ENCODE results near the gene GRID1.
"Not testable (repeated sequence)": the region's sequence is repeated elsewhere in the genome, so short reads cannot be mapped to it uniquely, and the experiment has no call there.

Gene GRID1

GRCh38 chr10:86037096-86037495 lies 329.5 kb downstream of the GRID1 start:
- no peak for DNase-seq (ENCODE audit: low read depth in 3 of 3)

- DNase-seq (ENCODE audit: low read depth in 3 of 3): no peak
These were observed 330.1 kb downstream of the GRID1 start for GRCh38 chr10:86036544-86036831.

- DNase-seq (ENCODE audit: low read depth in 3 of 3): no peak
These were observed 330.6 kb downstream of the GRID1 start for GRCh38 chr10:86035791-86036543.

DNA sequence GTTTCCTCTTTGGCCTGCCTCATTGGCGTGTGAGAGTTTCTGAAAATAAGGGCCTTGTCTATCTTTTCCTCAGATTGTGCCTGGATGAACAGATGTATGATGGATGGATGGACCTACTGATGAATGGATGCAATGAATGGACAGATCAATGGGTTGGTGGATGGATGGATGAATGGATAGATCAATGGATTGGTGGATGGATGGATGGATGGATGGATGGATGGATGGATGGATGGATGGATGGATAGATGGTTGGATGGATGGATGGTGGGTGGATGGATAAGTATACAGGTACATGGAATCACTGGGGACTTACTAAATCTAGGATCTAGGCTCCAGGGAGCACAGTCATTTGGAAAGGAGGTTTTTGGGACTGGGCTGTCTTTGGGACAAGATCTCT lies 331.9 kb downstream of the GRID1 start:
- DNase-seq (ENCODE audit: low read depth in 3 of 3): no peak

- DNase-seq (ENCODE audit: low read depth in 3 of 3): no peak
These were observed 333.0 kb downstream of the GRID1 start for GRCh38 chr10:86033581-86033980.

GRCh38 chr10:86032087-86032486 lies 334.5 kb downstream of the GRID1 start:
- not testable (repeated sequence) for DNase-seq (ENCODE audit: low read depth in 3 of 3)

DNA sequence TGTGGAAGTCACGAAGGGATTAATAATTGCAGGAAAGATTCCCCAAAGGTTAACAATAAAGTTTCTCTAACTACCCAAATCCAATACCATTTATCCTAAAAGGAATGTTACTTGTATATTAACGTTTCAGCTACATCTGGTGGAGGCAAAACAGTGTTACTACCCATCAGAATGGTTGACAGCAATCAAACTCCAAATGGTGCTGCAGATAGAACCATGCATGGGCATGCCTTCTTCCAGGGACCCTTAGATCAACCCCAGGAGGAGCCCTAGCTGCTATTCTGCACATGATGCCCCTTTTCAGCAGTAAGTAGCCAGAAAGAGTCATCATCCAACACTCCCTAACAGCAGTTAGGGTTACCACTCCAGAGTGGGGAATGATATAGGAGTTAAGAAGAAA lies 336.3 kb downstream of the GRID1 start:
- DNase-seq (ENCODE audit: low read depth in 3 of 3): no peak

GRCh38 chr10:86027346-86027745 lies 339.2 kb downstream of the GRID1 start:
- no peak for DNase-seq (ENCODE audit: low read depth in 3 of 3)

GRCh38 chr10:86025509-86025908 lies 341.1 kb downstream of the GRID1 start:
- DNase-seq (ENCODE audit: low read depth in 3 of 3): no peak

GRCh38 chr10:86024281-86025041 lies 342.1 kb downstream of the GRID1 start:
- no peak for DNase-seq (ENCODE audit: low read depth in 3 of 3)

DNA sequence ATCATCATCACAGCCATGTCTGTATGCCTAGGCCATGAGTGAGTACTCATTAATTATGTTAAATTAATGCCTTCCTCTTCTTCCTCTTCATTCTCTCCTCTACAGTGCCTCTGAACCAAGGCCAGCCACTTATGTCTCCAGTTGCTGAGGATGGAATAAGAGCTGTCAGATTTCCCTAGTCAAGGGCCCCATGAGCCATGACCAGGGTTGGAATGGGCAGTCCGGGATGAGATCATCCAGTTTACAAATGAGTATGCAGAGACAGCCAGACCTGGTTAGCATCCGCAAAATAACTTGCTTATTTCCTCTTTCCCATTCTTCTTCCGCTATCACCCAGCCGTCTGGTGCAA lies 342.7 kb downstream of the GRID1 start:
- DNase-seq (ENCODE audit: low read depth in 3 of 3): no peak

GRCh38 chr10:86023336-86023735 lies 343.3 kb downstream of the GRID1 start:
- DNase-seq (ENCODE audit: low read depth in 3 of 3): no peak

GRCh38 chr10:86022906-86023305 lies 343.7 kb downstream of the GRID1 start:
- no peak for DNase-seq (ENCODE audit: low read depth in 3 of 3)

DNA sequence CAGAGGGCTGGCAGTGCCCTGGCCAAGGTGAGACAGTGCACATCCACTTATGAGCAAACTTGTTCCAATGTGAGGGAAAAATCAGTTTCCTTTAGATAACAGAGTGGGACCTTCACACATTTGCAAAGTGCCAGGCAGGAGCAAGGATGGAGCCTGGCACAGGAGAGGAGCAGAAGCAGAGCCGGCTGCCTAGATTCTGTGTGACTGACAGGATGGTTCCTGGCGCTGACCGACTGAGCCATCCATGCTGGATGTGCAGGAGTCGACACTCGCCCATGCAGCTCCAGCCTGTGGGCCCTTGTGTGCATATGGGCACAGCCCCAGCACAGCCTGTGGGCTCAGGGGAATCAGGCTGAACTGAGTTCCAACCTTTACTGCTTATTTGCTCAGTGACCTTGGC lies 346.5 kb downstream of the GRID1 start:
- no peak for DNase-seq (ENCODE audit: low read depth in 3 of 3)

DNA sequence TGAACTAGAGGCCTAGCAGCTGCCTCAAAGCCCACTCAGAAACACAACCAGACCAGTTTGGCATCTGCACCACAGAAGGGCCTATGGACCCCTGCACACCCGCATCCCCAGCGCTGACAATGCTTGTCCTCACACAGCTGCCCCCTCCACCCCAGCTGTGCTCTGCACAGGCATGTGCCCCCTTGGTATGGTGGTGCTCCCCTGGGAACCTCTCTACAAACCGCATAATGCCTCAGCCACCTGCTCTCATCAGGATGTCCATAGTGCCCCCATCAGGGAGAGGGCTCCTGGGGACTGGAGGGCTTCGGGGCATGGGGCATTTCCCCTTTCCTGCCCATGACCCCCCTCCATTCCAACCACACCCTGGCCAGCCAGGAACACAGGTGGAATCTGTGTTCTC lies 347.5 kb downstream of the GRID1 start:
- DNase-seq (ENCODE audit: low read depth in 3 of 3): no peak

GRCh38 chr10:86018735-86019058 lies 347.9 kb downstream of the GRID1 start:
- DNase-seq (ENCODE audit: low read depth in 3 of 3): no peak

DNA sequence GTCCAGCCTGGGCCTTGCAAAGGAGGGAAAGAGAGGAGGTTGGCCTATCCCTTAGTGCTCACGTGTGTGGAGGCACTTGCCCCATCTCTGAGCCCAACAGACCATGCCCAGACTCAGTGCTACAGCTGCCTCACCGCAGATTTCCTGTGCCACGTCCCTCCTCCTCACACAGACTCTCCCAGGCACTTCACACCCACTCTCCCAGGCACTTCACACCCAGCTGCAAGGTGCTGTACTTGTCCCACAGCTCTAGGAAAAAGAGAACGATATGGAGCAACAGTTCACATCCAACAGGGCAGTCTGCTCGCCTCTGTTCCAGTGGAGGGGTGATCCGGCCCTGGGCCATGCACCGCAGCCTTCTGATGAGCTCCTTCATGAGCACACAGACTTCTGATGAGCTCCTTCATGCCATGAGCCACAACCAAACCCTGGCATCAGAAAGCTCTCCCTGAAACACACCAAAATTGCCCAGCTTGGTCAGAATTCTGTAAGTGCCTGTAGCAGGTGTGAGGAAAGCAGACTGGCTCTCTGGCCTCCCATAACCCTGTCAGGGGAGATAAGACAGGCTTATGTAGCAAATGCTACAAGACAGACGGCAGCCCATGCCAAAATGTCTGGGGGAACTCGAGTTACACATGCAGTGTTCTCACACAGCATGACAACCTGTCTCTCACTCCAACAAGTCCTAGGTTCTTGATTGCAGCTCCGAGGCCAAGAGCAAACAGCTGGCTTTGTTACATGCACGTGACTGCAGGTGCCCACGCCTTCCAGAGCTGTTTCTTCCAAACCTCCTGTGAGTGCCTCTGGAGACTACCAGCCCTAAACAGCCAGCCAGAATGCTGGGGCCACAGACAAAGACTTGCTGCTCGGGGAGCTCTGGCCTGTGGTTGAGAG lies 348.5 kb downstream of the GRID1 start:
- no peak for DNase-seq (ENCODE audit: low read depth in 3 of 3)

DNA sequence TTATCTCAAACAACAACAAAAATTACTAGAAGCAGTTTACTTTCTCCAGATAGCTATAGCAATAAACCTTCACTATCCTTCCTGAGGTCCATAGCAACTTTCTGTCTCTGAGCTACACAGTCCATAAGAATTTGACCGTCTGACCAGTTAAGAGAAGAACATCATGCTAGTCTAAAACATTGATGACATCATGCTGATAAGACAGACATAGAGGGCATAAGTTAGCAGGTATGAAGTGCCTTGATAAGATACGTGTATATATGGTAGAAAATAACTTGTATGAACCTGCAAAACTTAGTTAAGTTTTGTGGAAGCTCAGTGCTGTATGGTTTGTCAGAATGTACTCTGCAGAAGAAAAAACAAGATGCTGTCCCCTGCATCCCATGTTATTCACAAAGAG lies 353.0 kb downstream of the GRID1 start:
- DNase-seq (ENCODE audit: low read depth in 3 of 3): no peak

DNA sequence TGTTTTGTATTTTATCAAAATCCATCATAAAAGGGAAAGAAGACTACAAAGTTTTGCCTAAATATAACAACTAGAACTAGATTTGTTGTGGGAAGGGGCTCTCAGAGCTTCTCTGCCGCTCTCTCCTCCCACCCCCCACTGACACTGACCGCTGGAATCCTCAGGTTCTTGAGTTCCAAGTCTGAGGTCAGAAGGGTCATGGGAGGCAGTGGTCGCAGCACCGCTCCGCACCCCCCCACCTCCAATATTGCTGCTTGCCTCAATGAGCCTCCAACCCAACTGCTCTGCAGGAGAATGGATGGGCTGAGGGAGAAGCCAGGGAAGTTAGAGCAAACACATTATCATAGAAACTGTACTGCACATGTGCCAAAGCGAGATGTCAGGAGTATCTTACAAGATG lies 359.4 kb downstream of the GRID1 start:
- no peak for DNase-seq (ENCODE audit: low read depth in 3 of 3)

DNA sequence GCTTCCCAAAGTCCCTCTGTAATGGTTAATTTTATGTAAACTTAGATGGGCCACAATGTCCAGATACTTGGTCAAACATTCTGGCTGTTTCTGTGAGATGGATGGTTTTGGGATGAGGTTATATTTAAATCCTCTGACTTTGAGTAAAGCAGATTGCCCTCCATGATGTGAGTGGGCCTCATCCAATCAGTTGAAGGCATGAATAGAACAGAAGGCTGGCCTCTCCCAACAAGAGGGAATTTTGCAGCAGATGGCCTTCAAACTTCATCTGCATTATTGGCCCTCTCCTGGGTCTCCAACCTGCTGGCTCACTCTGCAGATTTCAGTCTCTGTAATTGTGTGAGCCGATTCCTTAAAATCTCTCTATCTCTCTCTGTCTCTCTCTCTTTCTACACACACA lies 362.3 kb downstream of the GRID1 start:
- DNase-seq (ENCODE audit: low read depth in 3 of 3): no peak

DNA sequence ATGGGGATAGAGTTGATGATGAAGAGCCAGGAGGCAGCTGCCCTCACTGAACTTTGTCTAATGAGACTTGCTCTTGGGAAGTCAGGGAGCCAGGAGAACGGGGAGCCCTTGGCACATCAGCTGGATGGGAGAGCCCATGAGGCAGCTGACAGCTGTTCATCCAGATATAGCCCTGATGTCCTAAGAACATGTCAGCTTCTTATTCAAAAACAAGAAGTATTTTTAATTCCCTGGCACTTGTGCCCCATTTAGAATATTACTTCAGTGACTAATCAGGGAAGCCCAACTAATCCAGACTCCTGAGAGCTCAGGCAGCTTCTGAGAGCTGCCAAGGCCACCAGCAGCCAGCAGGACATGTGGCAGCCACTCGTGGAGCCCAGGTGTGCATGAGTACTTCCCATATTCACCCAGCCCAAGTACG lies 363.4 kb downstream of the GRID1 start:
- DNase-seq (ENCODE audit: low read depth in 3 of 3): no peak

DNA sequence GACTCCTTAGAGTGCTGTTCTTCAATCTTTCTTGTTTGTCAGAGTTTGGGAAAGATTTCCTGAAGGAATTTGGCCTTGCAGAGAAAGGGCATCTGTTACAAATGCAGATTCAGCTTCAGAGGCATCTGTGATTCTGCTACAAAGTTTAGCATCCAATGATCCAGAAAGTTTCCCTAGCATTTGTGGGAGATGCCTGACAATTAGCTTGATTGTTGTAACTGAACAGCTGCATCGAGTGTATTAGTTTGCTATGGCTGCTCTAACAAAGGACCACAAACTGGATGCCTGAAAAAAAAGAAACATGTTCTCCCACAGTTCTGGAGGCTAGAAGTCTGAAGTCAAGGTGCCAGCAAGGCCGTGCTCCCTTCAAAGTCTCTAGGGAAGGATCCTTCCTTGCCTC lies 365.1 kb downstream of the GRID1 start:
- no peak for DNase-seq (ENCODE audit: low read depth in 3 of 3)

DNA sequence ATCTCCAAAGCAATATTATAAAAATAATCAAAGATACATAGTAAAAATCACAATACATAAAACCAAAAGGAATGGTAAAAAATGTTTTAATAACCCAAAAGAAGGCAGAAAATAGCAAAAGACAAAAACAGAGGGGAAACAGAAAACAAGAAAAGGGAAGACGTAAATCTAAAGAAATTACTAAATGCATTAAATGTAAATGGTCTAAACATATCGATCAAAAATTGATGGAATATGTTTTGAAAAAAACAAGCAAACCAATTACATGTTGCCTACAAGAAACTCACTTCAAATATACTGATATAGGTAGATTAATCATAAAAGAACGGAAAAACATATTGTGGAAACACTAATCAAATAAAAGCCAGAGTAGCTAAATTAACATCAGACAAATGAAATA lies 369.1 kb downstream of the GRID1 start:
- DNase-seq (ENCODE audit: low read depth in 3 of 3): no peak

Measured in stimulated activated CD4-positive, alpha-beta T cell treated with anti-CD3 and anti-CD28 coated beads, TNF-alpha, amount 100 ng/mL, for 48 hours (primary cell).